H1 (cell line): ENCODE data around the gene LTA4H. TPM values are rescaled to one million over a fixed set of nuclear protein-coding genes. Genes with fewer than 3 reads are reported as not detected.

Experiments used
- polyA plus RNA-seq, 7 experiments: library from polyadenylated mRNA; depleted of rRNA in 3 of 7; stranded (reverse) in 5 of 7; unstranded in 2 of 7; fragments of >200 nt in 5 of 7; fragments of 200-250 nt in 2 of 7; gene quantifications; 1 replicate in 5 of 7; 2 replicates in 1 of 7; 4 replicates in 1 of 7; pipeline versions ENCODE4 v1.2.1 to v1.2.3, GENCODE V29; 2011 to 2013; ENCODE audit warnings: missing spikeins in 2 of 7, mixed read lengths in 2 of 7
- total RNA-seq: library from RNA; stranded (reverse); fragmentation: NEBNext Ultra II Directional; extraction: Animal tissue kit (Norgen Biotek cat#: 25700); gene quantifications from 2 replicates; pipeline ENCODE4 v1.2.1, GENCODE V29; 2021

The LTA4H gene
- total and polyA plus RNA-seq, 2 of the 8 experiments (the other 6 are each of a cell fraction or from before 2014, with no cell fraction given), result 106 to 167 TPM

Other genes starting within 250 kb of the LTA4H start
- gene NTN4, start 244.8 kb downstream of the LTA4H start, total RNA-seq, result 1.3 and 1.7 TPM in 2 replicates
- gene NTN4, start 244.8 kb downstream of the LTA4H start, polyA plus RNA-seq (2011; rRNA removed), result 0.74 and 0.86 TPM in 2 replicates
- gene SNRPF, start 176.6 kb downstream of the LTA4H start, total RNA-seq, result 79.7 and 87.7 TPM in 2 replicates
- gene SNRPF, start 176.6 kb downstream of the LTA4H start, polyA plus RNA-seq (2011; rRNA removed), result 40.4 and 58.5 TPM in 2 replicates
- gene CCDC38, start 93.0 kb downstream of the LTA4H start, total RNA-seq, result not detected in 2 replicates
- 0.02 TPM in 1 of 2 replicates, not detected in the other for gene CCDC38, start 93.0 kb downstream of the LTA4H start, polyA plus RNA-seq (2011; rRNA removed)
- gene AMDHD1, start 92.3 kb downstream of the LTA4H start, total RNA-seq, result 0.34 TPM in 1 of 2 replicates, not detected in the other
- gene AMDHD1, start 92.3 kb downstream of the LTA4H start, polyA plus RNA-seq (2011; rRNA removed), result 0.14 TPM in 2 replicates
- 0.17 and 0.44 TPM in 2 replicates for gene HAL, start 39.2 kb downstream of the LTA4H start, total RNA-seq
- 0.08 and 0.12 TPM in 2 replicates for gene HAL, start 39.2 kb downstream of the LTA4H start, polyA plus RNA-seq (2011; rRNA removed)
- 13.3 and 14.3 TPM in 2 replicates for gene ELK3, start 158.8 kb upstream of the LTA4H start, total RNA-seq
- gene ELK3, start 158.8 kb upstream of the LTA4H start, polyA plus RNA-seq (2011; rRNA removed), result 3.5 and 4.4 TPM in 2 replicates